ENCODE measurements around the gene PTPRR. TPM values are rescaled to one million over a fixed set of nuclear protein-coding genes. Genes with fewer than 3 reads are reported as not detected.

The PTPRR gene
- total RNA-seq, 1 experiment from 2014 or later, result 0.46 TPM

GRCh38 chr12:70638639-70639360 lies 281.7 kb downstream of the PTPRR start (continued):
- TF ChIP-seq, protein P1, sequence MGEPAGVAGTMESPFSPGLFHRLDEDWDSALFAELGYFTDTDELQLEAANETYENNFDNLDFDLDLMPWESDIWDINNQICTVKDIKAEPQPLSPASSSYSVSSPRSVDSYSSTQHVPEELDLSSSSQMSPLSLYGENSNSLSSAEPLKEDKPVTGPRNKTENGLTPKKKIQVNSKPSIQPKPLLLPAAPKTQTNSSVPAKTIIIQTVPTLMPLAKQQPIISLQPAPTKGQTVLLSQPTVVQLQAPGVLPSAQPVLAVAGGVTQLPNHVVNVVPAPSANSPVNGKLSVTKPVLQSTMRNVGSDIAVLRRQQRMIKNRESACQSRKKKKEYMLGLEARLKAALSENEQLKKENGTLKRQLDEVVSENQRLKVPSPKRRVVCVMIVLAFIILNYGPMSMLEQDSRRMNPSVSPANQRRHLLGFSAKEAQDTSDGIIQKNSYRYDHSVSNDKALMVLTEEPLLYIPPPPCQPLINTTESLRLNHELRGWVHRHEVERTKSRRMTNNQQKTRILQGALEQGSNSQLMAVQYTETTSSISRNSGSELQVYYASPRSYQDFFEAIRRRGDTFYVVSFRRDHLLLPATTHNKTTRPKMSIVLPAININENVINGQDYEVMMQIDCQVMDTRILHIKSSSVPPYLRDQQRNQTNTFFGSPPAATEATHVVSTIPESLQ (CRISPR knock-in tag; IDR thresholded peaks at IDR 0.05), result no peak
- TF ChIP-seq USF2 (CRISPR knock-in tag; IDR thresholded peaks at IDR 0.05), result no peak

- no peak within 1 kb of the TSS for H3K27ac Mint-ChIP-seq
- H3K4me1 Mint-ChIP-seq, result 0 out of 2 replicates have a peak, but pooled peaks cover 6% of the 10 kb centered on the region
- H3K27me3 Mint-ChIP-seq (ENCODE audit: low read depth), result no peaks in the 10 kb centered on the region
- no peaks in the 10 kb centered on the region for H3K36me3 Mint-ChIP-seq
- H3K4me3 Mint-ChIP-seq, result no peak within 1 kb of the TSS
- DNase-seq (ENCODE audit: low spot score), result no peak
- ChIA-PET CTCF (no interaction called here), POLR2A (no interaction called here)
- TF ChIP-seq CBFB (CRISPR knock-in tag; IDR thresholded peaks at IDR 0.05; ENCODE audit: low read depth) (no peak), IRF2 (CRISPR knock-in tag; IDR thresholded peaks at IDR 0.05; ENCODE audit: borderline replicate concordance, low read depth) (no peak), ZNF317 (CRISPR knock-in tag; IDR thresholded peaks at IDR 0.05; ENCODE audit: borderline replicate concordance, low read depth) (no peak), CREM (CRISPR knock-in tag; IDR thresholded peaks at IDR 0.05) (no peak), ESRRA (CRISPR knock-in tag; IDR thresholded peaks at IDR 0.05; ENCODE audit: borderline replicate concordance) (no peak), ELF4 (CRISPR knock-in tag; IDR thresholded peaks at IDR 0.05; ENCODE audit: low read depth) (no peak), EMX1 (CRISPR knock-in tag; IDR thresholded peaks at IDR 0.05) (no peak), ATF2 (CRISPR knock-in tag; IDR thresholded peaks at IDR 0.05; ENCODE audit: borderline replicate concordance, low read depth) (no peak), ZNF416 (CRISPR knock-in tag; IDR thresholded peaks at IDR 0.05) (no peak), ZSCAN18 (CRISPR knock-in tag; IDR thresholded peaks at IDR 0.05) (no peak), IRF1 (CRISPR knock-in tag; IDR thresholded peaks at IDR 0.05) (no peak), JUN (CRISPR knock-in tag; IDR thresholded peaks at IDR 0.05) (no peak), RORB (CRISPR knock-in tag; IDR thresholded peaks at IDR 0.05) (no peak), PREB (CRISPR knock-in tag; IDR thresholded peaks at IDR 0.05; ENCODE audit: borderline replicate concordance) (no peak), FOXP1 (CRISPR knock-in tag; IDR thresholded peaks at IDR 0.05; ENCODE audit: borderline replicate concordance) (no peak), GRHL2 (CRISPR knock-in tag; IDR thresholded peaks at IDR 0.05; ENCODE audit: insufficient replicate concordance, severe bottlenecking) (no peak), FOXK1 (CRISPR knock-in tag; IDR thresholded peaks at IDR 0.05) (no peak), TP53 (CRISPR knock-in tag; IDR thresholded peaks at IDR 0.05) (no peak)
- TF ChIP-seq, protein P2, sequence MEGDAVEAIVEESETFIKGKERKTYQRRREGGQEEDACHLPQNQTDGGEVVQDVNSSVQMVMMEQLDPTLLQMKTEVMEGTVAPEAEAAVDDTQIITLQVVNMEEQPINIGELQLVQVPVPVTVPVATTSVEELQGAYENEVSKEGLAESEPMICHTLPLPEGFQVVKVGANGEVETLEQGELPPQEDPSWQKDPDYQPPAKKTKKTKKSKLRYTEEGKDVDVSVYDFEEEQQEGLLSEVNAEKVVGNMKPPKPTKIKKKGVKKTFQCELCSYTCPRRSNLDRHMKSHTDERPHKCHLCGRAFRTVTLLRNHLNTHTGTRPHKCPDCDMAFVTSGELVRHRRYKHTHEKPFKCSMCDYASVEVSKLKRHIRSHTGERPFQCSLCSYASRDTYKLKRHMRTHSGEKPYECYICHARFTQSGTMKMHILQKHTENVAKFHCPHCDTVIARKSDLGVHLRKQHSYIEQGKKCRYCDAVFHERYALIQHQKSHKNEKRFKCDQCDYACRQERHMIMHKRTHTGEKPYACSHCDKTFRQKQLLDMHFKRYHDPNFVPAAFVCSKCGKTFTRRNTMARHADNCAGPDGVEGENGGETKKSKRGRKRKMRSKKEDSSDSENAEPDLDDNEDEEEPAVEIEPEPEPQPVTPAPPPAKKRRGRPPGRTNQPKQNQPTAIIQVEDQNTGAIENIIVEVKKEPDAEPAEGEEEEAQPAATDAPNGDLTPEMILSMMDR (IDR thresholded peaks at IDR 0.05), result no peak
- ATAC-seq, result no peak
- no peaks in the 10 kb centered on the region; the same call in 1 of the 2 replicates for H3K9me3 Mint-ChIP-seq
Observed at GRCh38 chr12:70637303-70638085, 283.0 kb downstream of the PTPRR start, which contains the start of gene PTPRB. TSS of gene PTPRB (minus strand) at chr12:70637429. CDS start at chr12:70637395, 34 bp downstream.

Data from WTC11 (cell line).